B cell (primary cell): Measurements from ENCODE around the gene BANF2.

Source experiments
- CTCF ChIP-seq: fragments of 200-600 bp; IDR thresholded peaks from one replicate; pipeline ENCODE4 v1.8.0; 2022; ENCODE audit warnings: antibody characterized with exemption, mild to moderate bottlenecking
- EZH2 ChIP-seq: IDR thresholded peaks from 2 replicates; pipeline ENCODE4 v1.6.1; 2012; ENCODE audit warnings: borderline replicate concordance, low read depth, mild to moderate bottlenecking, moderate library complexity, low read length; ENCODE audit not compliant: insufficient read depth, poor library complexity, severe bottlenecking

- TF ChIP-seq CTCF (no peak), EZH2 (no peak)
These were observed 30.3 kb downstream of the BANF2 start for GRCh38 chr20:17730071-17730470.
